NCI-H345 treated with DMSO at 0.1 percent for 48 hours (cell line): ENCODE data around the gene KRT82.
A peak's percentile ranks its signal among the peaks of the same experiment; 100 is the strongest.

ENCODE experiments used
- DNase-seq: peaks from one replicate; lab custom pipeline; 2025; ENCODE audit not compliant: unreplicated experiment; lab: John Stamatoyannopoulos, UW

KRT82 gene

DNA sequence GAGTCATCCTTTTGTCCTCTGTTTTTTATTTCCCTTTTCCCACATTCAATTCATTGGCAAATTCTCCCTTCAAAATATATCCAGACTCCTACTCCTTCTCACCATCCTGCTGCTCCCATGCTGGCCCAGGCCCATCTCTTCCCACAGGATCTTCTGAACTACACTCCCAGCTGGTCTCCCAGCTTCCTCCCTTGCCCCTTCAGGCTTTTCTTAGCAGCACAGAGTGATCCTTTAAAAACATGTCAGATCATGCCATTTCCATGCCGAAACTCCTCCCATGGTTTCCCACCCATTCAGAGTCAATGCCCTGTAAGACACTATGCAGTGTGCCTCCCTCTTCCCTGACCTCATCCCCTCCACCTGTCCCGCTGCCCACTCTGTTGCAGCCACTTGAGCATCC is 18.3 kb downstream of the KRT82 start:
- DNase-seq, result no peak

DNA sequence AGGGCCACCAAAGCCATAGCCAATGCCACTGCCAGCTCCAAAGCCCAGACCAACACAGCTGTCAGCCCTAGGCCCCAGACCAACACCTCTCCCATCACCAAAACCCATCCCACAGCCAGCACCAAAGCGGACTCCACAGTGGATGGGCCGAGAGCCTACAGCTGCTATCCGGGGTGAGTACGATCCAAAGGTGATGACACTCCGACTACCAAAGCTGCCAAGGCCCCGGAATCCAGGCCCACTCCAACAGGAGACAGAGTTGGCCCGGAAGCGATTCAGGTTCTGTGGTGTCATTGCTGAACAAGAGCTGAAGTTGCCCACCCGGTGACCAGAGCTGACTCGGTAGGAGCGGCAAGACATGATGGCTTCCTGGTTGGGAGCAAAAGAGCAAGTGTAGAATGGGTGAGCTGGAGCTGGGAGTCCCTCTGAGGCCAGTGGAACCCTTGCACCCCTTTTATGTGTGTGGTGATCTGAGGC is 20.9 kb downstream of the KRT82 start, which contains the start of gene KRT84:
TSS of gene KRT84 (minus strand) at position 427 of the 477 bp plus-strand sequence. CDS start at position 360, 67 bp downstream.
- no peak for DNase-seq

DNA sequence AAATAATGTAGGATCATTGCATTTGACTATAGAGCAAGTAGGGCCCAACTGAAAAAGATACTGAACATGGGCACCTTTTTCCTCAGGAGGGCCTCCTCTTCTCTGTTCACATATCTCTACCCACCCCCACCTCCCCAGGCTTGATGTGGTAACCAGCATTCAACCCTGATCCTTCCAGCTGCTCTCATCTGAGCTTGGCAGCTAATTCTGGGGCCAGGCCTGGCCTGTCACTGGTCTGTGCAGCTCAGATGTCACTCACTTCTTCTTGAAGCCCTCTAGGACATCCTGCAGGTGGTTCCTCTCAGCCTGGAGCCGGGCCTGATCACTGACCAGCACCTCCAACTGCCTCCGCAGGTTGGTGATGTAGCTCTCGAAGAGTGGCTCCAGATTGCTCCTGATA is 22.8 kb downstream of the KRT82 start:
- no peak for DNase-seq

DNA sequence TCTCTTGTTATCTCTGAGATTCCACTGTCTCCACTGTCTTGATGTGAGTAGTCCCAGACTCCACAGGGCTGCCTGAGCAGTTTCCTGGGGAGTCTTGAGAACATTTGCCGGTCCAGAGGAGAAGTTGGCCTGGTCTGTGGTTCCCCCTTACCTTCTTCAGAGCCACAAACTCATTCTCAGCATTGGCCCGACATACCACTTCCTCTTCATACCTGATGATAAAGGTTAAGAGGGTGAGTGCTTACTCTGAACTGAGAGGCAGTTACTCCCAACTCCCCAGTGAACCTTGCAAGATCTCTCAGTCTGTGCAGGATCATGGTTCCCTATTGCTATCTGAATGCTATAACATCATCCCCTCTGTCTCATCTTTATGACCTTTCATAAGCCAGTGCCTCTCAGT is 23.3 kb downstream of the KRT82 start:
- no peak for DNase-seq

DNA sequence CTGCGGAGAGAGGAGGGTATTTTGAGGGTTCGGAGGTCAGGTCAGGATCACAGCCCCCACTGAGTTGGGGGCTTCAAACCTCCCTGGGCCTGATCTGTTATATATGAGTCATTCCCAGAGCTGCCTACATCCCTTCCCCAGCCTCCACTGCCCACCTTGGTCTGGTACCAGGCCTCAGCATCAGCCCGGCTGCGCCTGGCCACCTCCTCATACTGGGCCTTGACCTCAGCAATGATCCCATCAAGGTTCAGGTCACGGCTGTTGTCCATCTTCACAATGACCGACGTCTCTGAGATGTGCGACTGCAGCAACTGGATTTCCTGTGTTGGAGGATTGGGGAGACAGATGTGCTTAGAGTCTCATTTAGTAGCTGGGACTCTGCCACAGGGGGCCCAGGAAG is 24.9 kb downstream of the KRT82 start:
- DNase-seq, result no peak

DNA sequence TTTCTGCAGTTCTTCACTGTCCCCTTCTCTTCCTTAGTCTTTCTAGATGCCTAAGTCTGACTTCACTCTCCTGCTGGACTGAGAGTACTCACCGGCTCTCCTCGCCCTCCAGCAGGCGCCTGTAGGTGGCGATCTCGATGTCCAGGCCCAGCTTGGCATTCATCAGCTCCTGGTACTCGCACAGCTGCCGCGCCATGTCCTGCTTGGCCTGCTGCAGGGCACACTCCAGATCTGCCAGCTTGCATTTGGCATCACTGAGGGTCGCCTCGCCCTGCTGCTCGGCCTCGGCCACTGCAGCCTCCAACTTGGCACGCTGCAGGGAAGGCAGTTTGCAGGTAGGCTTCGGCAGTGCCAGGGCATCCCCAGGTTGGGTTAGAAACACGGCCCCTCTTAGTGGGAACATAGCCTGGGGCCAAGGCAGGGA is 25.9 kb downstream of the KRT82 start:
- no peak for DNase-seq

DNA sequence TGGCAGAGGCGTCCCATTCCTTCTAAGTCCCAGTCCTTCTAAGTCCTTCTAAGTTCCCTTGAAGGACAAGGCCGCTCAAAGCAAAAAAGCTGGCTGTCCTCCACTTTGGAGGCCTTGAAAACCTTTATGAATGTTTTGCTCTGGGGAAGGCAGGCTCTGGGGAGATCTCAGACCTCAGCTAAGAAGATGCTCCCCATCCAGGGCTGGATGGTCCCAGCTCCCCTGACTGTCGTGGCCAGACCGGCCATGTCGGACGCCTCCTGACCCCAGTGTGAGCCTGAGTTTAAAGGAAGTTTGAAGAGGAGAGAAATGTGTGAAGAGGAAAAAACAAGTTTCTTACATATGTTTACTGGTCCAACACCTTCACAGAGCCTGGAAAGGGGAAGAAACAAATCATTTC is 26.6 kb downstream of the KRT82 start:
- no peak for DNase-seq

DNA sequence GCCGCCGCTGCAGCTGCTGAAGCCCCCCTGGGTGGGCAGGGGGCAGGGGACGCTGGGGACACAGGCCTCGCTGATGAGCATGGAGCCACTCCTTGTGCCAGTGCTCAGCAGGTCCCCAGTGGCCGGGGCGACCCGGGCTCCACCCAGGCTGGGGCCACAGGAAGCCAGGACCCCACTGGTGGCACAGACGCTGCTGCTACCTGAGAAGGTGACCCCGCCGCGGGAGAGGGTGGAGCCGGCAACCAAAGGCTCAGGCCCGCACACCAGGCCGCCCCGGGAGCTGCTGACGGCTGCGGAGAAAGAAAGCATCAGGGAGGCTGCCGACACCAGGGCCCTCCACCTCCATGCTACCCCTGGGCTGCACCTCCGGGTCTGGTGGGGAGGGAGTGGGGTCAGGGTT is 28.0 kb downstream of the KRT82 start:
- no peak for DNase-seq

DNA sequence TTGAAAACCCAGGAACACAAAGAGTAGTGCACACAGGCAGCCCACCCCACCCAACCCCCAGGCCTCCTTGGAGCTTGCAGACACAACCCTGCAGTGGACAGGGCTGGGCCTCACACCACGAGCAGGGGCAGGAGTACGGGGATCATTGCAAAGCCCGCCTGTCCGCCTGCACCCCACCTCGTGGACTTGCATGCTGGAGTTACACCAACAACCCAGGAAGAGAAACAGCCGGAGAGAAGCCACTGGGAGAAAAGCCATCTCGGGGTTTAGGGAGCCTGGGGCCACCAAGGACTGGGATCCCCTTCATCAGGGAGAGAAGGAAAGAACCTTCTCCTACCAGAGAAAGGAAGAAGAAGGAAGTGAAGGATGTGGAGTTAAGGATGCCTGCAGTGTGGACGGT is 28.9 kb downstream of the KRT82 start:
- DNase-seq, result no peak

DNA sequence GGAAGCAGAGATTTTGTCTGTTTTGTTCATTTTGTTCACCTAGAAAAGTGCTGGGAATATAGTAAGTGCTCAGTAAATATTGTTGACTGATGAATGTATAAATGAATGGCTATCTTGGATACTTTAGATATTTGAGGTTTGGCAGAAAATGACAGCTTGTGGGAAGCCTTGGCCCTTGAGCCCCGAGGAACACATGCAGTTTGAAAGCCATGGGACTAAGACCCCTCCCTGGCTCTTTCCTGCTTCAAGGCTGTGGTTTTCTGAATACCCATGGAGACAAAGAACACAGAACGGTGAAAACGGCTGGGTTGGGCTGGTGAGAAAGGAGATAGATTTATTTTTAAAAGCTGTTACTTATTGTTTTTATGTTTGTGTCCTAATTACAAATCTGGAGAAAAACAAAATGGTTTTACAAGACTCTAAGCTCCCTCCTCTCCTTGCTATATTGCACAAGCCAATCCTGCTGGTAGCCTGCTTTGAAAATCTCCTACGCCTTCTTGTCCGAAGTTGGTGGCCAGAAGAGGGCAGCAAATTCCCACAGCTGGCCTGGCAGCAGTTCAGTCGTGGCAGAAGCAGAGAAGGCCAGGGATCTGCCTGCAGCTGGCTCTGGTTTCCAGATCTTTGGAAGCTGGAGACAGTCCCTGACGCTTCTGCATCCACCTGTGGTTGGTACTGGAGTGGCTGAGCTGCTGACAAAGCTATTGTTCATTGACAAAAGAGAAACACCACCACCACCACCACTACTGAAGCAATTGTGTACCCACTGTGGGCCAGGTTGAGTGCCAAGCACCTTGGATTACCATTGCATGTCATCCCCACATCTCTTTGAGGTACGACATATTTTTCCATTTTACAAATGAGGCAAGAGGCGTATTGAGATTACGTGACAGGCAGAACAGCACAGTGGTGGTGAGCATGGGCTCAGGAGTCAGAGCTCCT is 33.6 kb downstream of the KRT82 start:
- DNase-seq, result peak; percentile 68

DNA sequence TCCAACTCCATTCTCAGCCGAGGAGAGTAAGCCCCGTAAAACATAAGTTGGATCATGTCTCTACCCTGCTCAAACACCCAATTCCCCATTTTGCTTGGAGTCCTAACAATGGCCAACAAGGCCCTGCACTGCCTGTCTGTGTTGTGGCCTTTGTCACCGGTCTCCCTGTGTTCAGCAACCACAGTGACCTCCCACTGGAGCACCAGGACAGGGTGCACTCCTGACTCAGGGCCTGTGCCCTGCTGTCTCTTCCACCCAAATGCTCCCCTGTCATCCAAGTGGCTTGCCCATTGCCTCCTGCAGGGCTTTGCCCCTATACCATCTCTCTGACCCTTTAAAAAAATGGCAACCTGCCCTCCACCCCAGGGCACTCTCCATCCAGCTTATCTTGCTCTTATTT is 34.4 kb downstream of the KRT82 start:
- DNase-seq, result no peak

DNA sequence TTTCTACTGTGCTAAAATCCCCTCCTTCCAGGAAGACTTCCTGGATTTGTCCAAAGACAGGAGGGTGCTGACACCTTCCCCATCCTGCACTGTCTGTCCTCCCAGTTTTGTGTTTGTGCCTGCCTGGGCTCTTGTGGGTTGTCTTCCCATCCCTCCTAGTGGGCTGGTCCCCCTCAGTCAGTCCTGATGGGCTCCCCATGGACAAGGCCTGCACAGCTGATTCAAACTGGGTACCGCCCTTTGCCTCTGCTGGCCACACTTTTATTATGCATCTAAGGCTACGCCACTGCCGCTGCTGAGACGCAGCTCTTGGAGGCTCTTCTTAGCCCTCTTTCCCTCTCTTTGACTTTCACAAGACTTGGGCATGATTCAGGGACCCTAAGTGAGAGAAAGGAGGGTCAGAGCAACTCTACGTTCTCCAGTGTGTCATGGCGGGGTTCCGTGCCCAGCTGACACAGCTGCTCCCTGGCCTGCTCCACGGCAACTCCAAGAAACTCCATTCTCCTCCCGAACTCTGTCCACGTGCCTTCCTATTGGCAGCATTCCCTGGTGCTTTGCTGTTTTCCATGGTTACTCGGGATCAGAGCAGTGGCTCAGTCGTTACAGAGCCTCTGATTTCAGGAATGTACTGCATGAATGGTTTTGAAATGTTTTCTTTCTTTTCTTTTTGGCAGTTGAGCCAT is 35.1 kb downstream of the KRT82 start:
- no peak for DNase-seq

DNA sequence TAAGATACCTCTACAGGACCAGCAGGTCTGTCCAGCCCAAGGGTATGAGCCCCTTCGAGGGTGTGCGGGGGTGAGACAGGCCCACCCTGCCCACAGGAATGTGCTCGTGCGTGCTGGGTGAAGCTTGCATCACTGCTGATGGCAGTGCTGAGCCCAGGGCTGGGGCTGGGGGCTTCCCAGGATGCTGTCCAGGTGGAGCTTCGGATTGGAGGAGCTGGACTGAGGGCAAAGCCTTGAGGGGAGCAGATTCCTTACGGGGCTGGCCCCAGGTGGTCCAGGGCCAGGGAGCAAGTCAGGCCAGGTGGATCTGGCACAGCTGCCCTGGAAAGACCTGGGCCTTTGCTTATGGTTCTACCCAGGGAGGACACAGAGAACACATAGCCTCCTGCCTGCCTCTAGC is 36.3 kb downstream of the KRT82 start:
- DNase-seq, result no peak

DNA sequence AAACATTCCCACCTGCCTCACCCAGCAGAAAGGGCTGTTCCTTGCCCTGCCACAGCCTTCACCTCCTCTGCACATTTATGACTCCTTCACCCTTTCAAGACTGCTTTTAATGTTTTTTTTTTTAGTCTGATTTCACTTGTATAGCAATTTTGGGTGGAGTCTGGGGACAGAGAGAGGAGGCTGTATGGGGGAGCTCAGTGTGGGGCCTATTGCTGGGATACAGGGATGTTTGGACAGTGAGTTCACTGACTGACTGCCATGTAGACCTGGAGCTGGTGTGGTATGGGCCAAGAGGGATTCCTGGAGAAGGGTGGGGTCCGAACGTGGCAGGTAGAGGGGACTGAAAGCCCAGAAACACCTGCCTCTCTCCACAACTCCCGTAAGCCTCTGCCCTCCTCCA is 36.9 kb downstream of the KRT82 start:
- DNase-seq, result no peak

DNA sequence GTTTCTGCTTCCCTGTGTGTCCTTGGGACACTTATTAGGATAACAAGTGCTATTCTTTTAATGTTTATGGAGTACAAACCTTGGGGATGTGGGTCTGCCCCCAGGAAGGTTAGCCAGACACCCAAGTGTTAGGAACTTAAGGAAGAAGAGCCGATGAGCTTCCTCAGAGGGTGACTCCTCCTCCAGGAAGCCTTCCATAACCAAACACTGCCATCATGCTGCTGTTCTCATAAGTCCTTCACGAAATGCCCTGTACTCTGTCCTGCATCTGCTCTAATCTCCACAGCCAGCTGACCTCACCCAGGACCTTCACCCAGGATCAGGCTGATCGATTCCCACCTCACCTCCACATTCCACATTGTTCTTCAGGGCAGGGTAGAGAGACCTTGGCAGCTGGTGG is 37.6 kb downstream of the KRT82 start:
- no peak for DNase-seq

DNA sequence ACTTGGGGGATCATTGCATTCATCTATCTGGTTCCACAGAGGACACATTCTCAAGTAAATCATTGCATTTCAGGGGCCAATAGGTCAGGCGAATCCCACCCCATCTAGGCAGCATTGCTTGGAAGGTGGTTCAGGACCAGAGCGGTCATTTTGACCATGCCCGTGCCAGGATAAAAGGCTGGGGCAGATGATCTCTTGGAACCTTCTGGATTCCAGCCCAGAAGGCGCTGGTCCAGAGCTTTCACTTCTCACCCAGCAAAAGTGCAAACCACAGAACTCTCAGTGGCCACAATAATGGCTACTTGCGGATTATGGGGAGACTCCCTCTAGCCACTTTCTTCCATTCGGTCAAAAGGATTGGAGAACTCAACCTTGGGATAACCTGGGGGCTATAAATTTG is 38.3 kb downstream of the KRT82 start:
- DNase-seq, result no peak

DNA sequence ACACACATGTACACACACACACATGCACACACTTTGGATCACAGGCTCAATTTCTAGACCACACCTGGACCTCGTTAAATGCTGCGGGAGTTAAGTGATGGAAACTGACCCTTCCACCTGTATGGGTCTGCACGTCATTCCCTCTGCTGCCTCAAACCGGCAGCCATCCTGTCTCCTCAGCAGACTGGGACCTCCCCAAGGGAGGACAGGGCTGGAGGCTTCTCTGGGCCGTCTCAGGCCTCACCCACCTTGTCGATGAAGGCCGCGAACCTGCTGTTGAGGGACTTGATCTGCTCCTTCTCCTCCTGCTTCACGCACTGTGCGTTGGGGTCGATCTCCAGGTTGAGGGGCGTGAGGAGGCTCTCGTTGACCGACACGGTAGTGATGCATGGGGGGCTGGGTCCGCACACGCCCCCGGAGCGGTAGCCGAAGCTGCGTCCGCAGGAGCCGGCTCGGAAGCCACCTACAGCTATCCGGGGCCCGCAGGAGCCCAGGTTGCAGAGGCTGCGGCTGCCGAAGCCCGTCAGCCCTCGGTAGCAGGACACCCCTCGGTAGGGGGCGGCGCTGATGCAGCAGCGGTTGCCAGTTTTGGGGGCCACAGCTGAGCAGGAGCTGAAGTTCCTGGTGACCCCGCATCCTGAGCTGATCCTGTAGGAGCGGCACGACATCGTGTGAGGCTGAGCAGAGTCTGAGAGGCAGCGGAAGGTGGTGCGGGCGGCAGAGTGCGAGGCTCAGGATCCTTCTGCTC is 39.2 kb downstream of the KRT82 start, which contains the start of gene KRT85:
TSS of gene KRT85 (minus strand) at position 744 of the 748 bp plus-strand sequence. CDS start at position 668, 76 bp downstream.
- DNase-seq, result no peak

DNA sequence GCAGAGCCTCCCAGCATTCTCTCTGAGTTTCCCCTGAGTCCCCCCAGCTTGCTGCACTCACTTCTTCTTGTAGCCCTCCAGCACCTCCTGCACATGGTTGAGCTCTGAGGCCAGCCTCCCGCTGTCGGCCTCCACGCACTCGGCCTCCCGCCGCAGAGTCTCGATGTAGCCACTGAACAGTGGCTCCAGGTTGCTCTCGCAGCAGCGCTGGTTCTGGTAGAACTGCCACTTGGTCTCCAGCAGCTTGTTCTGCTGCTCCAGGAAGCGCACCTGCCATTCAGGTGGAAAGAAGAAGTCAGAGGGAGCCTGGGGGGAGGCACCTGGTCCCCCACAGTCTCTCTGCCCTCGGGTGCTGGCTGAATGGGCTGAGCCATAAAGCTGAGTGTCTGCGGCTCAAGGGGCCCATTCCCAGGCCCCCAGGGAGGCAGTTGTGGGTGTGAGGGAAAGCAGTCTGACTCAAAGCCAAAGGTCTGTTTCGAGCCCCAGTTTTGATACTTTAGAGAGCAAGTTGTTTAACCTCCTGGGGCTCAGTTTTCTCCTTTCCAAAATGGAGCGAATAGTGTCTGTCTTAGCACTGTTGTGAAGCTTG is 41.1 kb downstream of the KRT82 start:
- DNase-seq, result no peak

DNA sequence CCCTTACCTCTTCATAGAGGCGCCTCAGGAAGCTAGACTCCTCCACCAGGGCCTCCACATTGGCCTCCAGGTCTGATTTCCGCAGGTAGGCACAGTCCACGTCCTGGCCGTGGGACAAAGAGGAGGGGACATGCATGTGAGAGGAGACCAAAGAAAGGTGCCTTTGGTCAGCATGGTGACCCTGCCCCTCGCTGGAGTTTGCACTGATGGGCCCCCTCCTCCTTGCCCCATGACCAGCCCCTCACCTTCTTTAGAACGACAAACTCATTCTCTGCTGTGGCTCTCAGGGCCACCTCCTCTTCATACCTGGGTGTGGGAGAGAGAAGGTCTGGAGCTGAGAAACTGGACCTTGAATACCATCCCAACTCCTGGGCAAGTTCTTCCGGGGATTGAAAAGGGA is 42.1 kb downstream of the KRT82 start:
- DNase-seq, result no peak

DNA sequence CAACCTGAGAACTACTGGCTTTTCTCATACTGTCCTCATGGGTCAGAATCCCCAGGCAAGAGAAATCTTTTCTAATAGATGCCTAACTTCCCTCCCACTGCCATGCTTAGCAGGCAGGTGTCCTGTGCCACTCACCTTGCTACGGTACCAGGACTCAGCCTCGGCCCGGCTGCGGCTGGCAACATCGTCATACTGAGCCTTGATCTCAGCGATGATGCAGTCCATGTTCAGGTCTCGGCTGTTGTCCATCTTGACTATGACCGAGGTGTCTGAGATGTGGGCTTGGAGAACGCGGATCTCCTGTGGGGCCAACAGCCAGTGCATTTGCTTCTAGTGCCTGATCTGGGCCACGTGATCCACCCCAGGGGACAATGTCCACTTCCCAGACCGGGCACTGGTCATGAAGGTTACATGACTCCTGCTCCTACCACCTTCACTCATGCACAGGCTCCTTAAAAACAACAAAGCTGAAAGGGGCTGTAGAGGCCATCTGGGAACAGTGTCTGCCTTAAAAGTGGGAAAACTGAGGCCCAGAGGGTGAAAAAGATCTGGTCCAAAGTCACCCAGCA is 42.9 kb downstream of the KRT82 start:
- no peak for DNase-seq
